Renal cortical epithelial cell (primary cell): ENCODE results near the gene LENG9. TPM values are rescaled to one million over a fixed set of nuclear protein-coding genes. Genes with fewer than 3 reads are reported as not detected.
"Not testable (repeated sequence)": the region's sequence is repeated elsewhere in the genome, so short reads cannot be mapped to it uniquely, and the experiment has no call there.

Experiments used
- DNase-seq: peaks from one replicate; pipeline ENCODE4 v3.0.0-alpha.2; 2011; ENCODE audit warnings: low read depth
- total RNA-seq: library from RNA; depleted of rRNA; stranded (reverse); fragments of >200 nt; gene quantifications from 2 replicates; pipeline ENCODE4 v1.2.3, GENCODE V29; 2014

Gene LENG9
- total RNA-seq, 1 donor from 2014 or later = 7.7 TPM

GRCh38 chr19:54459282-54460229 is 4.0 kb downstream of the LENG9 start:
- DNase-seq = no peak

GRCh38 chr19:54458648-54459281 is 4.8 kb downstream of the LENG9 start:
- no peak for DNase-seq

DNA sequence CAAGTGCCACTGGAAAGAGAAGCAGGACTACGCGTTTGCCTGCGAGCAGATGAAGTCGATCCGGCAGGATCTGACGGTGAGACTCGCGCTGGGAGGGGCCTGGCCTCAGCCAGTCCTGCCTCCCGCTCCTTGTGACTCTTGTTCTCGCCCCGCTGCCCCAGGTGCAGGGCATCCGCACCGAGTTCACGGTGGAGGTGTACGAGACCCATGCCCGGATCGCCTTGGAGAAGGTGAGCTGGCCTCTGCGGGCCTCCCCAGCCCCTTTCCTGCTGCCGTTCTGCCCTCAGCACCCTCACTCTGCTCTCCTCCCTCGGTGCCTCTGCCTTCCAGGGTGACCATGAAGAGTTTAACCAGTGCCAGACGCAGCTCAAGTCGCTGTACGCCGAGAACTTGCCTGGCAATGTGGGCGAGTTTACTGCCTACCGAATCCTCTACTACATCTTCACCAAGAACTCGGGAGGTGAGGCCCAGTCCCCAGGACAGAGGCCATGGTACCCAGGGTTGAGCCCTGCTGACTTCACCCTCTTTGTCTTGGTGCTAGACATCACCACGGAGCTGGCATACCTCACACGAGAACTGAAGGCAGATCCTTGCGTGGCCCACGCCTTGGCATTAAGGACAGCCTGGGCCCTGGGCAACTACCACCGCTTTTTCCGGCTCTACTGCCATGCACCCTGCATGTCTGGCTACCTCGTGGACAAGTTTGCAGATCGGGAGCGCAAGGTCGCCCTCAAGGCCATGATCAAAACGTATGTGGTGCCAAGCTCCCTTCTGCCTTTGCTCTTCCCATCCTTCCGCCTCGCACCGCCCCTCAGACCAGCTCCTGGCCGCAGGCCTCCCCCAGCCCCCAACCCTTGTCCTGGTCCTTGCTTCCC is 5.6 kb downstream of the LENG9 start:
- no peak for DNase-seq

- no peak for DNase-seq
Observed at GRCh38 chr19:54456423-54457373, 6.9 kb downstream of the LENG9 start.

DNA sequence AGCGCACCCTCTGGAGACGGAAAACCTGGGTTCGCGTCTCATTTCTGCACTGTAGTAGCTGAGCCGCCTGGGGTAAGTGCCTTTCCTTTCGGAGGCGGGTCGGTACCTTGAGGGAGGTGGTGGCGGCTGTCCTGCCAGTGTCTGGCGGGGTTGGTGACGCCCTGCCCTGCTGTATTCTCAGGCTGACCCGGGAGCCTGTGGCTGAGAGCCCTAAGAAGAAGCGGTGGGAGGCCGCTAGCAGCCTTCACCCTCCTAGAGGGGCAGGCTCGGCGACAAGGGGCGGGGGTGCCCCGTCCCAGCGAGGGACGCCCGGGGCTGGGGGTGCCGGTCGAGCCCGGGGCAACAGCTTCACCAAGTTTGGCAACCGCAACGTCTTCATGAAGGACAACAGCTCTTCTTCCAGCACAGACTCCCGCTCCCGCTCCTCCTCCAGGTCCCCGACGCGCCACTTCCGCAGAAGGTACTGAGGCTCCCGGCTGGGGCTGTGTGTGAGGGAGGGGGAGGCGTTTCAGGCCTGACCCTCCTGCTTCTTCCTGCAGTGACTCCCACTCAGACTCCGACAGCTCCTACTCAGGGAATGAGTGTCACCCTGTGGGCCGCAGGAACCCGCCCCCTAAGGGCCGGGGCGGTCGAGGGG is 7.7 kb downstream of the LENG9 start:
- no peak for DNase-seq

DNA sequence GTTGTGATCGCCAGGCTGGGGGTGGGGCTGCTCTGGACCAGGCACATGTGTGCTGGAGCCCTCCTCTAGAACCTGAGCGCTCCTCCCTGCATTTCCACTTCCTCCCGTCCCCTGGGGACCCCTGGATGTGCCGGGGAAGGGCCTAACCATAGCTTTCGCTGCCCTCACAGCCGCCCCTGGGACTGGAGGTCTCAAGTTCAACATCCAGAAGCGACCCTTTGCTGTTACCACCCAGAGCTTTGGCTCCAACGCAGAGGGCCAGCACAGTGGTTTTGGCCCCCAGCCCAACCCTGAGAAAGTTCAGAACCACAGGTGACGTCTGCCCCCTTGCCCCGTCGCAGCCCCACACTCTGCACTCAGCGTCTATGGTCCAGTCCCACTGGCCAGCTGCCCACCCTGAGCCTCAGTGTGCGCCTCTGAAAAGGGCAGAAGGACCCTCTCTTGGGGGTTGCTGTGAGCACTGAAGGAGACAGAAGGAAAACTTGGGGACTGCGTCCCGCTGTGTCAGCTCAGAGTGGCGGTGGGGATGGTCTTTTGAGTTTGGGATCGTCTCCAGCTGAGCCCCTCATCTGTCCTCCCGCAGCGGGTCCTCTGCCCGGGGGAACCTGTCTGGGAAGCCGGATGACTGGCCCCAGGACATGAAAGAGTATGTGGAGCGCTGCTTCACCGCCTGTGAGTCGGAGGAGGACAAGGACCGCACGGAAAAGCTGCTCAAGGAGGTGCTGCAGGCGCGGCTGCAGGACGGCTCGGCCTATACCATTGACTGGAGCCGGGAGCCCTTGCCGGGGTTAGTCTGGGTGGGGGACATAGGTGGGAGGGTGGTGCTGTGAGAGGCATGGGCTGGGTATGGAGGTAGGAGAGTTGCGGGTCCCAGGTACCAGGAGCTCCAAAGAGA is 8.6 kb downstream of the LENG9 start:
- DNase-seq = no peak

- DNase-seq = no peak
Observed at GRCh38 chr19:54453921-54454780, 9.4 kb downstream of the LENG9 start.

DNA sequence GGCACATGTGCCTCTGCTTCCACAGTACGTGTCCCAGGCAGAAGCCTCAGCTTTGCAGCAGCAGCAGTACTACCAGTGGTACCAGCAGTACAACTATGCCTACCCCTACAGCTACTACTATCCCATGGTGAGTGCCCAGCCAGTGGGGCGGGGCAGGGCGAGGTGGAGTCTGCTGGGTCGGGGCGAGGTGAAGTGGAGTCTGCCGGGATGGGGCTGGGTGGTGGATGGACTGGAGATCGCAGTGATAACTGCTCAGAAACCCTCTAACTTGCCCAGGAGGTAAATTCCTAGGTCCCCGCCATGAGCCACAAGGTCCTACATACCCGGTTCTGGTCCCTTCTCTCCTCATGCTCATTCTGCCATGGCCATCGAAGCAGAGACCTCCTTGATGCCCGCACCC is 11.0 kb downstream of the LENG9 start:
- no peak for DNase-seq

GRCh38 chr19:54451997-54452396 is 11.6 kb downstream of the LENG9 start:
- no peak for DNase-seq

DNA sequence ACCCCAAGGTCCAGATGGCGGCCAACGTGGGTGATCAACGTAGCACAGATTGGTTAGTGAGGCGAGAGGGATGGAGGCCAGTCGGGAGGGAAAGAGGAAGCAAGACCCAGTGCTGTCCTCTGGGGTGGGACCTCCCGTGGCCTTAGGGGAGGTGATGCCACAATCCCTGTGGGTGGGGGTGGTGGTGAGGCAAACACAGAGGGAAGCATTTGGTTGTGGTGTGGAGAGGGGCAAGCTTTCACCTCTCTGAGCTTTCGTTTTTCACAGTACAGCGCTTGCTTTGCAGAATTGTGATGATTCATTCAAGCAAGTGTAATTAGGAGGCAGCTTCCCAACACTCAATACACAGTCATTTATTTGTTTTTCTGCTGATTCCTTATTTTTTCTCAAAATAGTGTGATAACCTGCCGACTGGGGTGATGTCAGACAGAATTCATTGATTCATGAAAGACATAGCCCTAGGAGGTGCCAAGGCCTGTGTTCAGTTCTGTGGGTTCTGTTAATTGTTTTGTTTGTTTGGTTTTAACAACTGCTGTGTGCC is 12.2 kb downstream of the LENG9 start:
- DNase-seq = peak; percentile 52

DNA sequence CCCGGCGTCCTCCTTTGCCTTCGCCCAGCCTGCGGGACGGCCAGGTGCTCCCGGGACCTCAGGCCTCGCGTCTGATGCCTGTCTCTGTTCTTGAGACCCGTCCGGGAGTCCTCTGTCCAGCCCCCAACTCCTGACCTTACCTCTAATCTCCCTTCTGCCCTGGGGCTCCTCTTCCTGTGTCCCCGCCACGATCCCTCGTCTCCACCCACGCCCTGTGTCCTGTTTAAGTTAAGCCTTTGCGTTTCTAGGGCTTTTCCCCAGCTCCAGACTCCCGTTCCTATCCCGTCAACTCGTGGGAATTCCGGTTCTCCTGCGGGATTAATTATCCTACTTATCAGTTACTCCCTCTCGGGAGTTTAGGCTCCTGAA is 13.9 kb downstream of the LENG9 start:
- no peak for DNase-seq

GRCh38 chr19:54448774-54449700 is 14.5 kb downstream of the LENG9 start, which contains the start of gene LENG8:
LENG8 (plus strand) TSS chr19:54449199; CDS start chr19:54451345, 2,146 bp downstream.
- DNase-seq = peak; percentile 93

GRCh38 chr19:54448040-54448773 is 15.4 kb downstream of the LENG9 start:
- peak; percentile 43 for DNase-seq

- not testable (repeated sequence) for DNase-seq
Observed at GRCh38 chr19:54446349-54446748, 17.2 kb downstream of the LENG9 start.

GRCh38 chr19:54444737-54445136 is 18.8 kb downstream of the LENG9 start:
- no peak for DNase-seq

DNA sequence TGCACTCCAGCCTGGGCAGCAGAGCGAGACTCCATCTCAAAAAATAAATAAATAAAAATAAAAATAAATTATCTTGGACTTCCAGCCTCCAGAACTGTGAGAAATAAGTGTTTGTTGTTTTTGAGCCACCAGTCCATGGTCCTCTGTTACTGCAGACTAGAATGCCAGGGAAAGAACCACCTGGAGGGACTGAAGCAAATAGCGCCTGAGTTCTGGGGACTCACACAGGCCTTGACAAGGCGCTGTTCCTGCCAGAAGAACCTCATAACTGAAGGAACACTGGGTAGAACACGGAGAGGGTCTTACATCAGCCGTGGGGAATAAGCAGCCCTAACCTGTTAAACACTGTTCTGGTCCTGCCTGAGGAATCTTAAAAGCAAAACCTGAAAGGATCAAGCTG is 22.9 kb downstream of the LENG9 start:
- no peak for DNase-seq
